Right hindlimb (tissue), 1 donor: ENCODE results near the gene GLIPR2.
"Not testable (repeated sequence)": the region's sequence is repeated elsewhere in the genome, so short reads cannot be mapped to it uniquely, and the experiment has no call there.

Experiments used
- DNase-seq: peaks from one replicate; pipeline ENCODE4 v3.0.0-alpha.2; 2018

The GLIPR2 gene, protein sequence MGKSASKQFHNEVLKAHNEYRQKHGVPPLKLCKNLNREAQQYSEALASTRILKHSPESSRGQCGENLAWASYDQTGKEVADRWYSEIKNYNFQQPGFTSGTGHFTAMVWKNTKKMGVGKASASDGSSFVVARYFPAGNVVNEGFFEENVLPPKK

DNA sequence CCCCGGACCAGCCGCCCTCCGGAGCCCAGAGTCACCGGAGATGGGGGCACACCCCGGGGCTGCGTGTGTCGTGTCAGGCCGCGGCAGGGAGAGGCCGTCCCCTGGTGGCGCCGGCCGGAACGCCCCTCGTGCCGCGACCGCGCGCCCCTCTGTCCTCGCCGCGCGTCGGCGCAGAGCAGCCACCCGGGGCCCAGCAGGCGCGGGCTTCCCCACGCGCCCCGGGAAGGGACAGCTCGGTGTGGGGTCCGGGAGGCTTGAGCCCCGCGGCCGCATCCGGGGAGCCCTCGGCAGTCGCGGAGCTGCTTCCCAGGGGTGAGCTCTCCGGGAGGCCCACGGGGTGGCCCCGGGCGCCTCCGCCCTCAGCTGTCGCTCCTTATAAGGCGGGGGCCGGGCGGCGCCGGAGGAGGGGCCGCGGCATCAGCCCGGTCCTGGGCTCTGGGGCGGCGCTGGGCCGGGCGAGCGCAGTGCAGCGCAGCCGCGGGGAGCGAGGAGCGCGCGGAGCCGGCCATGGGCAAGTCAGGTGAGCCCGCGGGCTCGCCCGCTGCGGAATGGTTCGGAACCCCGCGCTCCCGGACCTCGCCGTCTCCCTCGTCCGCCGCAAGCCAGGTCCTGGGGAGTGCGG, at the start of gene GLIPR2:
Gene GLIPR2, plus strand, starts transcription at position 462 of the 622 bp plus-strand sequence. Its CDS starts 46 bp downstream, at position 508.
- peak; percentile 82 for DNase-seq

DNA sequence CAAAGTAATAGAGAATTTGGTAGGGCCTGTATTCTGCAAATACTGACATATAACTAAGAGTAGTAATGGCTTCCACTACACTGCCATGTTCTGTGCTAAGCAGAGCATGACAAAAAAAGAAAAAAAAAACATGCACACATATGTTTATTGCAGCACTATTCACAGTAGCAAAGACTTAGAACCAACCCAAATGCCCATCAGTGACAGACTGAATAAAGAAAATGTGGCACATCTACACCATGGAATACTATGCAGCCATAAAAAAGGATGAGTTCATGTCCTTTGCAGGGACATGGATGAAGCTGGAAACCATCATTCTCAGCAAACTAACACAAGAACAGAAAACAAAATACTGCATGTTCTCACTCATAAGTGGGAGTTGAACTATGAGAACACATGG, 49.5 kb upstream of the GLIPR2 start:
- DNase-seq, result not testable (repeated sequence)

DNA sequence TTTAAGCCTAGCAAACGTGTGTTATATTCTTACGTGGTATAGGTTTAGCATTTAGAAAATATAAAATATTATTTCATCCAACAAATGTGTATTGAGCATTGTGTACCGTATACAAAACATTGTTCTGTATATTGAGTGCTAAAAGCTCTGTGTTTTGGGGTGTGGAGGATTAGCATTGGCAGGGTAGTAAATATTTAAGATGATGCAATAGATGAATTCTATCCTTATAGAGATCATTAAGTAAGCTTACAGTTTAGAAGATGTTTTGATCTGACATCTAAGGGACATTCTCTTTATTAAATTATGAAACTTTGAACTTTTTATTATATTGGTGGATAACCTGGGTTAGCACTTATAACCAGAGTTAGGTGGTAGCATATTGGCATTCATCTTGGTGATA, 48.5 kb upstream of the GLIPR2 start:
- no peak for DNase-seq

DNA sequence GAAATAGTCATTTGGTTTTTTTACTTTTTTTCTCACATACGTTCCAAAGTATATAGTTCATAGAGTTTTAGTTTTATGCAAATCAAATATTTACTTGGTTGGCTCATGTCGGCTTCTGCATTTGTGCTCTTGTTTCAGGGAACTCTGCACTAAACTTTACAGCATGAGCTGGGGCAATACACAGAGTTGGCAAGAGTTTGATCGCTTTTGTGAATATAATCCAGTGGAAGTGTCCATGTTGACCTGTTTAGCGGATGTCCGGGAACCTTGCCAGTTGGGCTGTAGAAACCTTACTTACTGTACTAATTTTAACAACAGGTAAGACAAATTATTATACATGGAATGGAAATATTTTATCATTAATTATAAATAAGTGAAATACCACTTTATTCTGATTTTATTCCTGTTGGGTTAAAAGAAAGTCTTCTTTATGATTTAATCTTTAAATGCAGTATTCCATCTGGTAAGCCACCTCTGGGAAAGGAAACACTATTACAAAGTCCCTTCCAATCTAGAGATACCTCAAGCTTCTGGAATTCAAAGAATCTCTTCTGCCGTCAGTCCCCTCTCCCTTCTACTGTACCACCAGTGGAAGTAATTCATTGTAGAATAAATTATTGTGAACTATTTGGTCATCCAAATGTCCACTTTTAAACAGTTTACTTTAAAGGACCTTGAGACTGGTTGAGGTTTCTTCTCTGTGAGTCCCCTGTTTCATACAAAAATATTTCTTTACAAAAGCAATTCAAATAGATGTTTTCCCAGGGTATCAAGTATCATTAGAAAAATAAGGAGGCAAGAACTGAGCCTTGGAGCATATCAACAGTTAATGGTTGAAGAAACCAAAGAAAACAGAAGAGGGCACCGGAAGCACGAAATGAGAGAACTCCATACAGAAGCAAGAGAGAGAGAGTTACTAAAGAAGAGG, 45.2 kb upstream of the GLIPR2 start:
- DNase-seq, result peak; percentile 55

DNA sequence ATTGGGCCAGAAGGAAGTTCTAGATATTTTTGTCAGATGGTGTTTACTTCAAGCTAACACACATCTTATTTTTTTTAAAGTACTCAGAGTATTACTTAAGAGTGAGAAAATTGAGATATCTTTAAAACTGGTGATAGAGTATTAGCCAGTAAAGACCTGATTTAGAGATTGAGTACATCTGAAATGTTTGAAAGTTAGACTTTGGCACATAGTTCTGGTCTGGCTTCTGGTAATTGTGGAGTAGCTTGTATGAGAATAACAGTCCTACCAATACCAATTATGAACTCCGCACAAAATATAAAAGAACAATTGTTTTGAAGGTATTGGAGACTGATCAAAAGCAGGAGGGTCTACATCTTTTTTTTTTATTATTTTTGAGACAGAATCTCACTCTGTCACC, 44.5 kb upstream of the GLIPR2 start:
- no peak for DNase-seq

DNA sequence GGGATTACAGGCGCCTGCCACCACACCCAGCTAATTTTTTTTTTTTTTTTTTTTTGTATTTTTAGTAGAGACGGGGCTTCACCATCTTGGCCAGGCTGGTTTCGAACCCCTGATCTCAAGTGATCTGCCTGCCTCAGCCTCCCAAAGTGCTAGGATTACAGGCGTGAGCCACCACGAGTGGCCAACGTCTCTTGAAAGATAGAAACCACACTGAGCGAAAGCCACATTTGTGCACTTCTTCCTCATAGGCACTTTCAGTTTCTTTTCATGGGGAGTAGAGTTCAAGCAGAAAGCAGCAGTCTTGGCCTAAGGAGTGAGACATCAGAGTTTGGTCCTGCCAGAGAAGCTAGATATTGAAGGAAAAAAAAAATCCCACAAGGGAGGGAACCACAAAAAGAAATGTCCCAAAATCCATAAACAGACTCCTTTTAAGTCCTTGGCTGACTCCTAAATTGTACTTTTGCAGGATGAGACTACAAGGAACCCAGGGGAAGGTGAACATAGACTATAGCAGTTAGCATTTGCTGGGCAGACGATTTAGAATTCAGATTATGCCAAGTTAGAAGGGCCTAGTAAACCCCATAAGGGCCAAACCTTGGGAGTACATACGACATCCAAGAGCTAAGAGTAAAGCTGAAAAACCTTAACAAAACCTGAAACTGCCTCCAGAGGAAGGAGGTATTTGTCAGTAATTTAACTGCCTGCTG, 43.9 kb upstream of the GLIPR2 start:
- no peak for DNase-seq

DNA sequence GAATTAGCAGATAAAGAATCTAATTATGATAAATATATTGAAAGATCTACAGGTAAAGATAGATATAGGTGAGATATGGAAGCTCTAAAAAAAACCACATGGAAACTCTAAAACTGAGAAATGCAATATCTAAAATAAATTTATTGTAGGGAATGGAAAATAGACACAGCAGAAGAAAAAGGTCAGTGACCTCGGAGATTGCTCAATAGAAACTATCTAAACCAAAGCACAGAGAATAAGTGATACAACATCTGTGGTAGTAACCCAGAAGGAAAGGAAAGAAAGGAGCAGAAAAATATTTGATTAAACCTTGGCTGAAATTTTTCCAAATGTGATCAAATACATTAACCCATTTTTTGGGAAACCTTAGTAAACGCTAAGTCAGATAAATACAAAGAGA, 43.1 kb upstream of the GLIPR2 start:
- DNase-seq, result no peak

DNA sequence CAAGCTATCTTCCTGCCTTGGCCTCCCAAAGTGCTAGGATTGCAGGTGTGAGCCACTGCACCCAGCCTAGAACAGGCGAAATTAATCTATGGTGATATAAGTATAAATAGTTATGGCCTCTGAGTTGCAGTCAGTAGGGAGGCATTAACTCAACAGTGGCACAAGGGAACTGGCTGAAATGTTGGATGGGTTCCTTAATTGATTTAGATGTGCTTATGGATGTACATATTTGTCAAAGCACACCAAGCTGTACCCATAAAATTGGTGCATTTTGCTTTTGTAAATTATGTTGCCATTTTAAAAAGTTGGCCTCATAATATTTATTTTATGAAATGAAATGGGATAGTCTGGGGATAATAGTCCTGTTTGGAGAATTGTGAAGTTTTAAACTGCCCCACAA, 36.8 kb upstream of the GLIPR2 start:
- DNase-seq, result no peak

DNA sequence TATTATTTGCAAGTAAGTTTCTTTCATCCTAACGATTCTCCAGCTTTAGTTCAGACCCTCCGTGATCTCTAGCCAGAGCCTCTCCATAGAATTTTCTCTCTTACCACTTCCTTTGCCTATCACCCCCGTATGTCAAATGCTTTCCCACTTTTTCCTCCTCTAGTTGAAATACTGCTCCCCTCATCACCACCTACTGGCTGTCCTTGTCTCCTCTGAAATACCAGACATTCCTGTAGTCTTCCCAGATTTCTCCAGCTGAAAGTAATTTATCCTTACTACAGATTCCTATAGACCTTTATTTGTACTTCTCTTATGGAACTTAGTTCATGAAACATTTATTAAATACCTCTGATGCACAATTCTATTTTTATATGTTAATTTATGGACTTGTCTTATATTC, 36.0 kb upstream of the GLIPR2 start:
- no peak for DNase-seq

DNA sequence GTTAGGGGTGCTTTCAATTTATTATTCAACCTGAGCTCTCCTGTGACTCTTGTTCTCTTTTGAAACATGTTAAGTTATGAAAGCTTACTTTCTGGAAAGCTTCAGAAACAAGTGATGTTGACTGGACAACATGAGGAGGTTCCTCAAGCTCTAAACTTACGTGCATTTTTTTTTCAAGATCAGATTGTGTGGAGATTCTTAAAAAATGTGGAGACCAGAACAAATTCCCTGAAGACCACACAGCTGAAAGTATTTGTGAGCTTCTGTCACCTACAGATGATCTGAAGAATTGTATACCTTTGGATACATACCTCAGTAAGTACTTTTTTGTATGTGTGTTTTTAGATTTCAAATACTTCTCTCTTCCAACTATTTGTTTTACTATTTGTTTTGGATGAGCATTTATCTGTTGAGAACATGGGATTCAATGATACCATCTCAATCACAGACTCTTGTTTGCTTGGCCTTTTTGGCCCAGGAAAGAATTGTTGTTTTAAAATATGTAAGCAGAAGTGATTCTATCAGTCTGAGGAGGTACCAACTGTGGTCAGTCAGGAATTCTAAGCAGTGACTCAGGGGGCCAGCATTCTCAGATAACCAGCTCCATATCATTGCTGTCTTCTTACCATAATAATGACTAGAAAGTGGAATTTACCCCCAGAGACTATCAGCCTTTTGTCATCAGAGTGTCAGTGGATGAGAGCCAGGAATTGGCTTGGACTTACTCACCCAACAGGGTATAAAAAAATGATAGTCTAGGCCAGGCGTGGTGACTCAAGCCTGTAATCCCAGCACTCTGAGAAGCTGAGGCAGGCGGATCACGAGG, 34.4 kb upstream of the GLIPR2 start:
- no peak for DNase-seq

DNA sequence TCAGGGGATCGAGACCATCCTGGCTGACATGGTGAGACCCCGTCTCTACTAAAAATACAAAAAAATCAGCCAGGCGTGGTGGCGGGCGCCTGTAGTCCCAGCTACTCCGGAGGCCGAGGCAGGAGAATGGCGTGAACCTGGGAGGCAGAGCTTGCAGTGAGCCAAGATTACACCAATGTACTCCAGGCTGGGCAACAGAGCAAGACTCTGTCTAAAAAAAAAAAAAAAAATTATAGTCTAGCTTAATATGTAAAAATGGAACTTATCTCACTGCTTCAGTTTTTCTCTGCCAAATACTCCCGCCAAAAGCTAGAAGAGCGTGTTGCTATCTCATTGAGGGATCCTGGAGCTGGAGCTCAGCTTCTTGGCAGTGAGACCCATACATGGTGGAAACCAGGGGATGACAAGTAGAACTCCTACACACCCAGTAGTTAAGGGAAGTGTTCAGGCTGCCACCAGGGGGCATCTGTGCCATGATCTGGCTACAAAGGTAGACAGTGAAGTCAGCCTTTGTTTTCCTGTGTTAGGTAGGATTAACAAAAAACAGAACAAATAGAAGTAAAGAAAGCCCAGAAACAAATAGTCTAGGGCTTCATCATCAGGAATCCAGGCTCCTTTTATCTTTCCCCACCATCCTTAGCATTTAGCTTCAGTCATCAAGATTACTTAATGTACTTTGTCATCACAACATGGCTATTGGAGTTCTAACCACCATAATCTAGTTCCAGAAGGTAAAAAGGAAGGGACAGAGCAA, 33.6 kb upstream of the GLIPR2 start:
- peak; percentile 81 for DNase-seq

DNA sequence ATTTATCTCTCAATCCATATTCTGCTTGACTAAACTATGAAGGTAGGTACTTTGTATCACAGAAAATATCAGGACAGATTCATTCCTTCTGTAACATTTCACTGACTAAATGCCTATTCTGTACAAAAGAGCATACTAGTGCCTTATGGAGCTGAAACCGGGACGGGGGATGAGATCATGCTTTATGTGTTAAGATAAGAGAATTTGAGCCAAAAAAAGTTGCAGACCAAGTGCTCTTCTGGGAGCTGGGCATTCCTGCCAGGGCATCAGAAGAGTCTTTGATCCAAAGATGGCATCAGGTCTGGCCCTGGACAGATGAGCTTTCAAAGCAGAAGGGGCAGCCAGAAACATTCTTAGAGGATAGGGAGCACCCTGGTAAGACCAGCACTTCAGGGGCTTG, 27.5 kb upstream of the GLIPR2 start:
- DNase-seq, result no peak

DNA sequence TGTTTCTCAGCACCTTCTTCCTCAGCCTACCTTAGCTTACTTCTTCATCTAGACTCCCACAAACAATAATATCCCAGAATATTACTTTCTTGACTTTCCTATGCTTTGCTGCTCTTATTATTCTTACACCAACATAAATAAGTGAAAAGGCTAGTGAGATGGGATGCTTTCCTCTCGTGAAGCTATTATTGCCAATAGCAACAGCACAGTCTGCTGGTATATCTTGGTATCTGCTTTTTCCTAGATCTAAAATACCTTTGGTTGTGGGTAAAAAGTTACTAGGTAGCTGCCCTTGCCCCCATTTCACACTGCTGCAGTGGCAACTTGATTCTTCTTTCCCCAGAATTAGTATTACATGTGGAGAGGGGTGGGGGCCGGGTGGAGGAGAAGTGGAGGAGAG, 26.1 kb upstream of the GLIPR2 start:
- DNase-seq, result no peak

DNA sequence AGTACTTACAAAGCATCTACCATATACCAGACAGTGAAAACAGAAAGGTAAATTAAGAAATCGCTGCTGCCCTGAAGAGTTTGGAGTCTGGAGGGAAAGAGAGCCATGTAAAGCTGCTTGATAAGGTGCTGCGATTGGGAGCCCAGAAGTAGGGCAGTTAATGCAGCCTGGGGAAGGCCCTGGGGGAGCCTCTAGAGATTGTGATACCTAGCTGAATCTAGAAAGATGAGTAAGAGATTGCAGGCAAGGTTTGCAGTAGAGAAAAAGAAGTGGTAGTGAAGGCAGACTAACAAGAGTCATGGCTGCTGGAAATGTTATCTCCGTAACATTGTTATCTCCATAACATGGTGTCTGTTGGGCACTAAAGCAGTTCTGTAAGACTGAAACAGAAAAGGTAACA, 24.0 kb upstream of the GLIPR2 start:
- no peak for DNase-seq

DNA sequence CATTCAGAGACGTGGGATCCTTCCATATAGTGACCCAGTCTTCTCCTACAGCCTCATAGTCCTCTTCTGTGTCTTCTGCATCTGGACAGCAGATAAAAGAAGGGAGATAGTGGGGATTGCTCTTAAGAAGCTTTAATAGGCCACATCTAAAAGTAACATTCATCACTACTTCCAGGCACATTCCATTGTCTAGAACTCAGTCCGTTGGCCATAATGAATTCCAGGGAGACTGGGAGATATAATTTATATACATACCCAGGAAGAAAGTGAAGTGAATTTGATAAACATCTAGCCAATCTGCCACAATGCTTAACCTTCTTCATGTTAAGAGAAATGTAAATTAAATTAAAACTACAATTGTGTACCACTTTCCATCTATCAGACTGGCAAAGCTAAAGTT, 22.5 kb upstream of the GLIPR2 start:
- no peak for DNase-seq

DNA sequence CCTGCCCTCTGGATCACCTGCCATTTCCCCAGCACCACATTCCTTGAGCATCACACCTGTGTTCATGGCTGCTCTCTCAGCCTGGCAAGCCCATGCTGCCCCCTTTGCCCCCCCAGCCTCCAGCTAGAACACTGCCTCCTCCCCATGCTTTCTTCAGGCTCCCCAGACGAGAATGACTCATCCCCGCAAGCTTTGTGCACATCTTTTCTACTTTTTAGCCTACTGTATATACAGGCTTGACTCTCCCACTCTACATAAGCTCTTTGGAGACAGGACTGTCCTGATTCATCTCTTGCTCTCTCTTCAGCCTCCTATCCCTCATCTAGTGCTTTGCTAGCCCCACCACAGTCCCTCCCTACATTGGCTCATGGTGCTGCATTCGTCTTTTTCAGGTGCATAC, 19.9 kb upstream of the GLIPR2 start:
- DNase-seq, result no peak

DNA sequence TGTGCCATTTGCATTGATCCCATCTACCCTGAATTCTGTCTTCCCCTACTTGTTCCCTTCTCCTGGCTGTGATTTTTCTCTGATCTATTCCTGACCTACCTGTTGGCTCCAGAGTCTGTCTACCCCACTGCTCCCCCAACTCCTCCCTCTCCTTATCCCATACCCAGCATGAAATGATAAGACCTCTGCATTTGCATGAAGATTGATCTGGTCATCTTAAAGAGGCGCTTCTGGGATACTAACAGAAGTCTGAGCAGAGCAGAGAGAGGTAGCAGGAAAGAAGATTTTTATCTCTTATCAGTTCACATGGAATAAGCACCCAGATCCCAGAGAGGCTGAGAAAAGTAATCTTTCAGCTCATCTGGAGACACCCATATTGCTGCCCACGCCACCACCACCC, 18.3 kb upstream of the GLIPR2 start:
- DNase-seq, result no peak

DNA sequence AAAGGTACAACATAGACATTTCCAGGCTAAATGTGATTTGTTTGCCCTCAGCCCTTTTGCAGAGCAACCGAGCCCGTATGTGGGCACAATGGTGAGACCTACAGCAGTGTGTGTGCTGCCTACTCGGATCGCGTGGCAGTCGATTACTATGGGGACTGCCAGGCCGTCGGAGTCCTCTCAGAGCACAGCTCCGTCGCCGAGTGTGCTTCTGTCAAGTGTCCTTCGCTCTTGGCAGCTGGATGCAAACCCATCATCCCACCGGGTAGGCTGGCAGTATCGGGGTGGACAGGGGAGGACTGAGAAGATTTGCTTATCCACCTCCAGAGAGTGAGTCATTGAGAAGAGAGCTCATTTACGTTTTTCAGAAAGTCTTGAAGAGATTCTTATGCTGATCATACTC, 17.8 kb upstream of the GLIPR2 start:
- DNase-seq, result no peak

DNA sequence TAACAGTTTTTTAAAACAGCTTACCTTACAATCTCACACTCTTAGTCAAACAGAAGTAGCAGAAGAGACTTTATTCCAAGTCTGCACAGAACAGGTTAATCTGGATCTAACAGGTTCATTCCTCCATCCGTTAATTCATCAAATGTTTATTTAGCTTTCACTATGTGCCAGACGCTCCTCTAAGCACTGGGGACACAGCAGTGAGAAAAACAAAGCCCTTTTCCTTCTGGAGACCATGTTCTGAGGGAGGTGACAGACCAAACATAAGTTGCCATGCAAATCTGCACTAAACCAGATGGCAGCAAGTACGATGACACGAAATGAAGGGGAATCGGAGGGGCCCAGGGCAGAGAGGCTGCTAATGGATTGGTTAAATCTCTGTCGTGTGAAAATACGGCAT, 17.1 kb upstream of the GLIPR2 start:
- no peak for DNase-seq

DNA sequence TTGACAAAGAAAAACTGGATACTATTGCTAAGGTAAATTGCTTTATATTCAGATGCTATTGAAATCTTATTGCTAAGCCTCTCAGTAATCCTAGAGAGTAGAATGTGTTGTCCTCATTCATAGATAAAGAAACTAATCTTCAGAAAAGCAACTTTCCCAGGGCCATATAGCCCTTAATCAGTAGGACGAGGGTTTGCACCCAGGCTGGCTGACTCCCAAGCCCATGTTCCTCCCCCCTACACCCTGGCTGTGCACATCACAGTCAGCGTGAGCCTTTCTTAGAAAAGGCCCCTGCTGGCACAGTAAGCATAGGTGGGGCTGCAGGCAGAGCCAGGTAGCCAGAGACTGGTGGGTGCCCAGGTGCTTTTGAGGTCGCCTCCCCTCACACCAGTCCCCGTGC, 15.8 kb upstream of the GLIPR2 start:
- DNase-seq, result no peak

DNA sequence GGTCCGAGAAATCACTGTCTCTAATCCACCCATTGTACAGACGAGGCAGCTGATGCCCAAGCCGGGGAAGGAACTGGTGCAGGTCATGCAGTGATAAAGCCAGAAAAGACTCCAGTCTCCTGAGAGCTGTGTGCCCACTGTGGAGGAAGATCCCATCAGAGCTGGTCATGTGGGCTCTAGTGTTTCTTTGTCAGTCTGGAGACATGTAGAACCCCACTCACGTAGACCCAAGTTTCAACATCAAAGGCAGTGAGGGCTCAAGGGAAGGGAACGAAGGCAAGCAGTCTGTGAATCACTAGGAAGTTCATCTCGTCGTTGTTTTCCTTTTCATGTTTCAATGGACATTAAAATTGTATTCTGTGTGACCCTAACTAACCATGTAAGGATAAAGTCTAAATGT, 14.6 kb upstream of the GLIPR2 start:
- no peak for DNase-seq

DNA sequence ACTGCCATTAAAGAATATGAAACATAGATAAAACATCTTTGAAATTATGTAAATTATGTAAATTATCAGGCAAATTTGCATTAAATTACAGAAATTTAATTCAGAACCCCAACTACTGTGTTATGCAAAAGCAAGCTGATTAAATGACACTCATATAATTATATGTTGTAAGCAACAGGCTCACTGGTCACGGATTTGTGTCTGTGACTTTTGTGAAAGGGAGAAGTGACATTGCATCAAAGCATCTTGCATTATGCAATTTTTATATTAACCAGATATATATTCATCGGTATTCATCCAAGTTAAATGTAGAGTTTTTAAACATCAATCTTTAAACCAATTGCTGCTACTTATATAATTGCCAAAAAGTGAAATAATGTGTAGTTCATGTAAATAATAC, 13.0 kb upstream of the GLIPR2 start:
- DNase-seq, result no peak
